HG03378 (cell line): ENCODE results near the gene MPRIP.

ENCODE experiments used
- ATAC-seq: cut with Tn5 transposase; IDR thresholded peaks from one replicate; pipeline ENCODE4 v1.9.1; 2021; ENCODE audit warnings: mild to moderate bottlenecking, moderate library complexity; ENCODE audit not compliant: unreplicated experiment

MPRIP gene

DNA sequence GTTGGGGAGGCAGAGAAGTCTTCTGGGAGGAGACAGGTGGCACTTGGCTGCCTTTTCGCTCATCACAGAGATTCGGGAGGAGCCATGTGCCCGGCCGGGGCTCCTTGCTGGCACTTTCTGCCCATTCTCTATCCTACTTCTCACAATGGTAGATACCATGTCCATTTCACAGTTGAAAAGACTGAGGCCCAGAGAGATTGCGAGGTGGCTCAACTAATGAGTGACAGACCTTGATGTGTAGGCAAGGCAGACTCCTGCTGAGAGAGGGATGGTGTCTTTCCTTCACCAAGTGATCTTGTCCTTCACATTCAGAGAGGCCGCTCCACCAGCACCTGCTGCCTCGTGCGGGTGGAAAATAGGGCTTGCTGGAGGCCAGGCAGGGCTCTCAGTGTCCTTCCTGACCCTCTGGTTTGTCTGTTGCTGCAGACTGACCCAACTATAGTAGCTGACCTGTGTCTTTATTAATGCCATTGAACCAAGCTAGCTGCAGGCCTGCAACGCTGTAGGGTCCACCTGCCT is 42.1 kb downstream of the MPRIP start:
- ATAC-seq = no peak

- no peak for ATAC-seq
These were observed 42.7 kb downstream of the MPRIP start for GRCh38 chr17:17084941-17085340.

GRCh38 chr17:17086585-17086984 is 44.3 kb downstream of the MPRIP start:
- no peak for ATAC-seq

GRCh38 chr17:17087424-17088015 is 45.3 kb downstream of the MPRIP start:
- no peak for ATAC-seq

DNA sequence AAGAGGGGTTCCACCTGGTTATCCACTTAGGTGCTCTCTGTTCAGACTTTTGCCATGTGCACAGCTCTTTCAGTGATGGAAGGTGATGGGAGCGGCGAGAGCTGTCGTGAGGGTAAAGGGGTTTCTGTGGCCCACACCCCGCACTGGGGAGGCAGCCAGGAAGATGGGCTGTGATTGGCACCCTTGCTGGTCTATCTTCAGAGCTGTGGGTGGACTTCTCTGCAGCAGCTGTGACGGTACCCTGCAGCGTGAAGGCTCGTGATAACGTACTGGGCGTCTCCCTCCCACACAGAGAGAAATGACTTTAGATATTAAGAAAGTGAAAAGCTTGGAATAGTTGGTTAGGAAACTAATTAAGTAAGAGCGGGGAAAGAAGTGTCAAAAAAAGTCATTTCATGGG is 45.8 kb downstream of the MPRIP start:
- no peak for ATAC-seq

GRCh38 chr17:17088541-17089525 is 46.6 kb downstream of the MPRIP start:
- ATAC-seq = no peak

DNA sequence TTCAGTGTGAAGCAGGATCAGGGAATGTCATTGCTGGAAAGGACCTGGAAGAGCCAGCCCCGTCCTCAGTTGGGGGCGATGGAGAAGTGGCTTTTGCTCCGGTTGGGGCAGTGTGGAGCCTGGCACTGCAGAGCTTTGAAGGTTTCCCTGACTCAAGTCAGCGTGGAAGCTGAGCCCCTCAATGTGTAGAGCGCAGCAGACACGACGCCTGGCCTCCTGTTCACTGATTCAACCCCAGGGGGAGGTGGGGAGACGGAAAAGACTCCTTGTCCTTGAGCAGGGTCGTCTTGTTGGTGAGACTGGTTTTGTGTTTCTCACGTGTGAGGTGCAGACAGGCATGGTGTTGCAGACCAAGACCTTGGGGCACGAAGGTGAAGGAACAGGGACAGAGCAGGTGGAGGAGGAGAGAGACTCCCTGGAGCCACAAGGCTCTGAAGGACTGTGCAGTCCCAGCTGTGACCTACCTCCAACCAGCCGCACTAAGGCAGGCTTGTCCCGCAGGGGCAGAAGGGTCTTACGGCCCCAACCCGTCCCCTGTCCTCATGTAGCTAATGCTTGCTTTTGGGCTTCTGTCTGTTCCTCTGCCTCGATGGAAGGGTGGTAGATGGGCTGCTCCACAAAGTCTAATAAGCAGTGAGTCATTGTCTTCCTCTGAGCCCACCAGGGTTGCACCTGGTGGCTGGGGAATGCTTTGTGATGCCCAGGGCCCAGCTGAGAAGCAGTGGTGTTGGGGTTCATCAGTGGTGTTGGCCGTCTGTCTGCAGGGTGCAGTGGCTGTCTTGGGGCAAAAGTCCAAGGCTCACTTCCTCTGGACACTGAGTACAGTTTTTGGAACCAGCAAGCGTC is 47.8 kb downstream of the MPRIP start:
- ATAC-seq = no peak

DNA sequence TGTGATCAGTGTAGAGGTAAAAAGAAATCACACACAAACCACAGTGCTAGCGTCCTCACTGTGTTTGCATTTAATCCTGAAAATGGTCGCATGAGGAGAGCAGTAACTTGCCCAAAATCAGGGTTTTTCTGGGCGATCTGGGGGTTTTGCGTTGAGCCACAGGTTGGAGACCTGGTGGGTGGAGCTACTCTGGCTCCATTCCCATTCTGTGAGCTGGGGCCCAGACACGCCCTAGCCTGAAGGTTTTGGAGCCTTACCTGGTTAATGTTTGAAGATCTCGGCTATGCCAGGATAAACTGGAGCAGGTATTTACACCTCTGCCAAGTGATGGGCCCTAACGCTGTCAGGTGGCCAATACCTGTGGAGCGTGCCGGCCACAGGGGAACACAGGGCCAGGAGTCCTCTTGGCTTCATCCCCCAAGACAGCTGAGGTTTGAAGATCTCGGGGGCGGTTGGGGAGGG is 48.4 kb downstream of the MPRIP start:
- no peak for ATAC-seq

DNA sequence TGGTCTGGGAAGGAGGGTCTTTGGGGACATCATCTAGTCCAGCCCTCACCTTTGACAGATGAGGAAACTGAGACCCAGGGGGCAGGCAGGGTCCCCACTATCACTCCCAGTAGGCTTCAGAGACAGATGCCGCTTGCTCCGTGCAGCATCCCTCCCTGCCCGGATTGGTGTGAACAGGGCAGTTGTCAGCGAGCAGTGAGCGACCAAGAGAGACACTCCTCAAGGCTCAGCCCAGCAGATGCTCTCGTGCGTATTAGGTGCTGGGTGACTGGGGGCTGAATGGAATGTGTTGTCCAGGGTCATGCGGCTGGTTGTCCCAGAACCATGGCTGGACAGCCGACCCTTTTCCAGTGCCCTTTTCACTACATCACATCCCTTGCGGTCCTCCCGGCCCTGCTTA is 49.0 kb downstream of the MPRIP start:
- ATAC-seq = no peak

DNA sequence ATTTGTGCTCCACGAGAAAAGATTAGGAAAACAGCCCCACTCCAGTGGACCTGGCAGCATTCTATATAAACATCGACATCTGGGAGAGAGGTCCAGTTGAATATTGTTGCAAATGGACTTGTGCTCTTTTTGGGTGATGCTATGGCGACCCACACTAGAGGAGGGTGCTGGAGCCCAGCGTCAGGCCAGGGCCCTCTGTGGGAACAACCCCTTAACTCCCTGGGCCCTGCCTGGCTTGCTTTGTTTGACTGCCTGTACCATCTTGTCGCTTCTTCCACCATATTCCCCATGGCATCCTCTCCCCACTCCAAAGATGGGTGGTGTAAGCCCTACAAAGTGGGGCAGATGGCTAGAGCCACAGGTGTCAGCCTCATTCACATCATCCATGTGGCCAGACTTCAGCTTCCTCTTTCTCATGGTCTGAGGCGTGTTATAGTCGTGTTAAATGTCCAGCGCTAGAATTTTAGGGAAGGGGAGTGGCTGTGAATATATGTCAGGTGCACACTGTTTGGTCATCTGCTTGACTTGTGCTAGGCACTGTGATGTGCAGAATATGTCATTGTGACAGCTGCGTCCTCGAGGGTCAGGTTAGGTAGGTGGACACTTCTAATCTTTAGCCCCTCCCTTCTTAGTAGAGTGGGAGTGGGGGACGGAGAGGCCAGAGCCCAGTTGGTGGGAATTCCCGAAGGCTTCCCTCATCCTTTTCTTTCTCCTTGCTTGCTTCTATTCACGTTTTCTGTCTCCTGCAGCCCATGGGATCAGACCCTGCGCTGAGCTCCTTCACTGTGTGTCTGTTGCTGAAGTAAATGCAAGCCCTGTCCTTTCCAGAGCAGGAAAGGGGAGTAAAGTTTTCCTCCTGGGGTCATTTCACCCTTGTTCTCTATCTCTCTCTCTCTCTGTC is 49.8 kb downstream of the MPRIP start:
- no peak for ATAC-seq

DNA sequence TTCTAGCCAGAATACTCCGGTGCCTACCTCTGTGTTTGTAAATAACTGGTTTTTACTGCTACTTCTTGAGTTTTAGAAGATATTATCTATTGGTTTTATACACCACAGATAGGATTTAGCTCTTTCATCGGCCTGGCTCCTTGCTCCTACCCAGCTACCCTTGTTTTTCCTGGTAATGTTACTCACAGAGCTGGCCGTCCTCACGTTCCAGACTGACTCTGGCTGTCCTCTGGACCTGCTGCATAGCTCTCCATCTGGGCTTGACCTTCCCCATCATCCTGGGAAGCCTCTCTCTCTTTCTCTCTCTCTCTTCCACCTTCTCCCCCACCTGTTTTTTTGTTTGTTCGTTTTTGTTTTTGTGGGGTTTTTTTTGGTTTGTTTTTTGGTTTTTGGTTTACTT is 51.5 kb downstream of the MPRIP start:
- no peak for ATAC-seq

DNA sequence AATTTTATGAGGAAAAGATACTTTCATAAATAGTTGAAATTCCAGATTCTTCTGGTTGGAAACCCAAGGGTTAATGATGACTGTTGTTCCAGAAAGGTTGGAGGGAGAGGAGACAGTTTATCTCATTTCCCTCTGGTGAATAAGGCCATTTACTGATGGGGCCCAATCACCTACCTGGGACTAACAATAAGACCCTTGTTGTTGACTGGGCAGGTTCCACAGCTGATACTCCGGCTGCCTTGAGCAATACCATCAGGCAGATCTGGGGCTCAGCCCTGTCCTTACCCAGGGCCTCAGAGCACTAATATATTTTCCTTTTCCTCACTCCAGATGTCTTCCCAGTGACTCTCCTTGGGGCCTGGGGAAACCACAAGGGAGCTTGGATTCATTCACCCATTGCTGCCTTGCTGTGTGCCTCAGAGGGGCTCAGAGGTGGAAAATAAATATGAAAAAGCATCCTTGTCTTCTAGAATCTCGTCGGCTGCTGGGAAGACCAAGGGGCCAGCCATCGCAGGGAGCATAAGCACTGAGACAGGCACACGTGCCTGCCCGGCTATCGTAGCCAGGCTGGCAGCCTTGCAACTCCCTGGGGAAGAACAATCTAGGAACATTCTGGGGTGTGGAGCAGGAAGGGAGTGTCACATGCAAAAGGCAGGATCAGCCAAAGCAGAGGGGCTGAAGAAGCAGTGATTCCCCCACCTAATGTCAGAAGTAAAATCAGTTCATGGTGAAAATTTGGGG is 54.4 kb downstream of the MPRIP start:
- no peak for ATAC-seq

DNA sequence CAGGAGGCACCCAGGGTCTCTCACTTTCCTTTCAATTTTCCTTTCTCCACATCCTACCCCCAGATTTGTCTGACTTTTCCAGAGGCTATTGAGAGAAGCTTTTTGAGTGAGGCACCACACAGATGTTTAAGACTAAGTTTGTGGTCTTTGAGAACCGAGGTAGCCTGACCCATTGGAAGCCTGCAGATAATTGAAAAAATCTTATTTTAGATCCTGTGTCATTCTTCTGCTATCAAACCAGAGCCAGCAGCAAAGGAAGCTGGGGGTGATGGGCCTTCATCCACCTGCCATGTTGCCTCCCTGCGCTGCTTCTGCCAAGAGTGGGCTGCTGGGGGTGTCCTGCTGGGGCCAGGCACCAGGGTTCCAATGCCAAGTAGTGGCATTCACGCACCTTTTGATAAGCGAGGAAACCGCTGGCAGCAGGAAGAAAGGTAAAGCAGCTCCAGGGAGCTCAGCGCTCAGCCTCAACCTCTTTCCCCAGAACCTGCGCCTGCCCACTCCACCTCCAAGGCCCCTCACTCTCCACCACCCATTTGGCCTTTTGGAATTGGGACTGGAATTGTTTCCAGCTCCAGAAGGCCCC is 55.6 kb downstream of the MPRIP start:
- no peak for ATAC-seq

DNA sequence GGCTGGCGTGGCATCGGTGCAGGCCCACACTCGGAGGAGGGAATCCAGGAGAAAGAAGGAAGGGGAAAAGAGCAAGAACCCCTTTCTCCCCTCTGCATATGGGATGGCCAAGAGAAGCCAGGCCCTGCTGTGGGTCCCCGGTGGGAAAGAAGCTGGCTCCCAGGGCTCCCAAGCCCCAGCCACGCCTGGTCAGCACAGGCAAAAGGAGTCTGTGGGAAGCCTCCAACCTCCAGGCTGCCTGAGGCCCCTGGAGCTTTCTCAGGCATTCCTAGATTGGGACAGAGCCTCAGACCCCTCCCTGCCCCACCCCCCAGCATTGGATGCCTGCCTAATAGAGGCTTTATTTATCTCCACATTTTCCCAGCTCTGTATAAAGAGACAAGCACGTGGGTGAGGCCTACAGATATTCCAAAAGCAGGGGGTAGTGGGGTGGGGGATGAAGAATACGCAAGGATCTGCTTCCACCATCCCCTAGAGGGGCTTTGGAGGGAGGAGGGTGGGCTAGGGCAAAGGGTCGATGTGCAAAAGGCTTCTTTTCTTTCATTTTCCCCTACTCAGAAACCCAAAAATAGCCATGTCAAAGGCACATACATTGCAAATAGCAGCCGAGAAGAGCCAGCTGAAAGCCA is 56.4 kb downstream of the MPRIP start:
- no peak for ATAC-seq

GRCh38 chr17:17102176-17102575 is 59.9 kb downstream of the MPRIP start:
- no peak for ATAC-seq

GRCh38 chr17:17103160-17103559 is 60.9 kb downstream of the MPRIP start:
- no peak for ATAC-seq

- no peak for ATAC-seq
These were observed 61.8 kb downstream of the MPRIP start for GRCh38 chr17:17104036-17104435.

DNA sequence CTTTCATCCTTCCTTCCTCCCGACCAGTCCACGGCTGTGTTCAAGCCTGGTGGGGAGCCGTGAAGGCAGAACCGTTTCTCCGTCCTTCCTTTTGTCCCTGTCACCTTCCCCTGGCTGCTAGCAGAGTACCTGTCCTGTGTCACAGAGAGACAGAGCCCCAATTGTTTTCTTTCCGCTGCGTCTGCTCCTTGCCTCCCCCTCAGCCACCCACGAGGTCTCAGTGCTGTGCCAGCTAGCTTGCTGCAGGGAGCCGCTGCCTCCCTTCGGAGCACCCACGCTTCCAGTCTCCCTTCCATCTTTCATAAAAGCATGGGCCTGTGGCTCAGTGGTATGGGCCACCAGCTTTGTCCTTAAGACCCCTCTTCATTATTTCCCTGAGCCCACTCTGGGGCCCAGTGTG is 62.2 kb downstream of the MPRIP start:
- ATAC-seq = no peak

DNA sequence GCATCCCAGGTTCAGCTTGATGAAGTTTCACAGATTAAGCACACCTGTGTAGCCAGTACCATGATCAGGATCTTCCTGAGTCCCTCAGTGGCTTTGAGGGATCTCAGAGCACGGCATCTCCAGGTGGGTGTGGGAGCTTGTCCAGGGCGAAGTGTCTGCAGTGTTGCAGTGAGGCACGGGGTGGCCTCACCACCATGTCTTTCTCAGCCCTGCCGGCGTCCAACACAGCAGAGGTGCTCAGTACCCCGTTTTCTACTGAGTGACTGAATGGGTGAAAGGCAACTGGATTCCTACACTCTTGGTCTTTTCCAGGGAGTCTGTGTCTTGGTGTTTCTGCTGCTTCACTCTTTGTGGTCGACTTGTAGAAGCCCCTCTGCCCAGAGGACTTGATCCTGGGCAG is 63.7 kb downstream of the MPRIP start:
- no peak for ATAC-seq
